NCI-H82 treated with DMSO at 0.1 percent for 48 hours (cell line): ENCODE measurements around the gene MICAL3.
"Not testable (repeated sequence)": the region's sequence is repeated elsewhere in the genome, so short reads cannot be mapped to it uniquely, and the experiment has no call there.

Experiments
- DNase-seq: peaks from one replicate; lab custom pipeline; 2025; ENCODE audit not compliant: unreplicated experiment; lab: John Stamatoyannopoulos, UW

MICAL3 gene

GRCh38 chr22:17892376-17892775 lies 132.0 kb downstream of the MICAL3 start:
- no peak for DNase-seq

GRCh38 chr22:17891481-17892167 lies 132.7 kb downstream of the MICAL3 start:
- no peak for DNase-seq

GRCh38 chr22:17890892-17891291 lies 133.5 kb downstream of the MICAL3 start:
- DNase-seq = no peak

- DNase-seq = no peak
Measured at GRCh38 chr22:17890245-17890671, 134.1 kb downstream of the MICAL3 start.

GRCh38 chr22:17888855-17889254 lies 135.5 kb downstream of the MICAL3 start:
- DNase-seq = no peak

GRCh38 chr22:17888439-17888838 lies 135.9 kb downstream of the MICAL3 start:
- DNase-seq = no peak

- DNase-seq = no peak
Measured at GRCh38 chr22:17884893-17885292, 139.5 kb downstream of the MICAL3 start.

- DNase-seq = no peak
Measured at GRCh38 chr22:17884084-17884483, 140.3 kb downstream of the MICAL3 start.

- DNase-seq = no peak
Measured at GRCh38 chr22:17883356-17883755, 141.0 kb downstream of the MICAL3 start.

GRCh38 chr22:17882727-17883126 lies 141.6 kb downstream of the MICAL3 start:
- no peak for DNase-seq

- no peak for DNase-seq
Measured at GRCh38 chr22:17882162-17882561, 142.2 kb downstream of the MICAL3 start.

- no peak for DNase-seq
Measured at GRCh38 chr22:17881366-17881765, 143.0 kb downstream of the MICAL3 start.

GRCh38 chr22:17880468-17880867 lies 143.9 kb downstream of the MICAL3 start:
- no peak for DNase-seq

GRCh38 chr22:17880020-17880419 lies 144.3 kb downstream of the MICAL3 start:
- DNase-seq = no peak

GRCh38 chr22:17878941-17879340 lies 145.4 kb downstream of the MICAL3 start:
- DNase-seq = no peak

- no peak for DNase-seq
Measured at GRCh38 chr22:17878186-17878694, 146.1 kb downstream of the MICAL3 start.

GRCh38 chr22:17876878-17877855 lies 147.2 kb downstream of the MICAL3 start:
- not testable (repeated sequence) for DNase-seq

- DNase-seq = no peak
Measured at GRCh38 chr22:17876306-17876831, 148.0 kb downstream of the MICAL3 start.

GRCh38 chr22:17875631-17876030 lies 148.7 kb downstream of the MICAL3 start:
- no peak for DNase-seq

- no peak for DNase-seq
Measured at GRCh38 chr22:17875156-17875555, 149.2 kb downstream of the MICAL3 start.

GRCh38 chr22:17874231-17874905 lies 150.0 kb downstream of the MICAL3 start:
- no peak for DNase-seq
